Measurements from ENCODE around the gene CELF2. TPM values are rescaled to one million over a fixed set of nuclear protein-coding genes. Genes with fewer than 3 reads are reported as not detected.
"Not testable (repeated sequence)": the region's sequence is repeated elsewhere in the genome, so short reads cannot be mapped to it uniquely, and the experiment has no call there.

The CELF2 gene
- total RNA-seq, 1 donor from 2014 or later: 11.0 TPM

DNA sequence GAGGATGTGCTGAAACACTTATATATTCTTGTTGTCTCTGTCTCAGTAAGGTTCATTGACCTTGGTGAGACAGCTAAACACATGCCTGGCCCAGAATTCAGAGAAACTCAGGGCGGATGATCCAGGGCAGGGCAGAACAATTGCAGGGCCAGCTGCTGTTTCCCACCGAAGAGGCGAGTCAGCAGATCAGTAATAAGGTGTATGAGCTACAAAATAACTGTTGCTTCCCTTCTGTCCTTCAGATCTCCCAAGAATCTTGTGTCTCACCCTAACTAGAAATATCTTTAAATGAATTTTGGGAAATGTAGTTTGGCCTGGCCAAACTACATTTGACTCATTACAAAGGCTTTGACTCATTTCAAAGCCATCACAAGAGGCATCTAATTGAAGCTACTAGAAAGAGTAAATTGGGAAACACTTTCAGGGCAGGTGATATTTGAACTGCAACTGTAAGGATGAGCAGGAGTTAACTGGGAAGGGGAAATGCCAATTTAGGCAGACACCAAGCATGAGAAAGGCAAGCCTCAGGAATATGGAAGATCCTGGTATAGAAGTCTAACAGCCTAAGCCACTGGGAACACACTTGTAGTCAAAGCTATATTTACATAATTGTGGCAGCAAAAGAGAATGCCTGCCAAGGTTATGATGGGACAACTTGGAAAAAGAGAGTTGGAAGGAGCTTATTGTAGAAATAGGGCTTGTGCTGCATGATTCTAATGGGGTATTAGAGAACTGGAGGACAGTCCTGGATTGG, 24.5 kb upstream of the CELF2 start:
- H3K4me3 ChIP-seq (ENCODE audit: low read depth, low read length): no peak overlapping the region
- TF ChIP-seq, protein P1, sequence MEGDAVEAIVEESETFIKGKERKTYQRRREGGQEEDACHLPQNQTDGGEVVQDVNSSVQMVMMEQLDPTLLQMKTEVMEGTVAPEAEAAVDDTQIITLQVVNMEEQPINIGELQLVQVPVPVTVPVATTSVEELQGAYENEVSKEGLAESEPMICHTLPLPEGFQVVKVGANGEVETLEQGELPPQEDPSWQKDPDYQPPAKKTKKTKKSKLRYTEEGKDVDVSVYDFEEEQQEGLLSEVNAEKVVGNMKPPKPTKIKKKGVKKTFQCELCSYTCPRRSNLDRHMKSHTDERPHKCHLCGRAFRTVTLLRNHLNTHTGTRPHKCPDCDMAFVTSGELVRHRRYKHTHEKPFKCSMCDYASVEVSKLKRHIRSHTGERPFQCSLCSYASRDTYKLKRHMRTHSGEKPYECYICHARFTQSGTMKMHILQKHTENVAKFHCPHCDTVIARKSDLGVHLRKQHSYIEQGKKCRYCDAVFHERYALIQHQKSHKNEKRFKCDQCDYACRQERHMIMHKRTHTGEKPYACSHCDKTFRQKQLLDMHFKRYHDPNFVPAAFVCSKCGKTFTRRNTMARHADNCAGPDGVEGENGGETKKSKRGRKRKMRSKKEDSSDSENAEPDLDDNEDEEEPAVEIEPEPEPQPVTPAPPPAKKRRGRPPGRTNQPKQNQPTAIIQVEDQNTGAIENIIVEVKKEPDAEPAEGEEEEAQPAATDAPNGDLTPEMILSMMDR (conservative IDR thresholded peaks at IDR 0.05; ENCODE audit: low read depth, low read length): no peak
- no peak for DNase-seq (ENCODE audit: low read depth)

DNA sequence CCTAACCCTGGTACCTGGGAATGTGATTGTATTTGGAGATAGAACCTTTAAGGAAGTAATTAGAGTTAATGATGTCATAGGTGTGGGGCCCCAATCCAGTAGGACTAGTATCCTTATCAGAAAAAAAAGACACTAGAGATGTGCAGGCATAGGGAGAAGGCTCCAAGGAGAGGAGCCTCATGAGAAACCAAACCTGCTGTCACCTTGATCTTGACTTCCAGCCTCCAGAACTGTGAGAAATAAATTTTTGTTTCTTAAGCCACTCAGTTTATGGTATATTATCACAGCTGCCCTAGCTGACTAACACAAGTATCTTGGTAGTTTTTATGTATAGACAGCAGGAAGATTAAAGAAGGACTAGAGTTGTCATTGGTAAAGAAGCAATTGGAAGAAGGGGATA, 23.9 kb upstream of the CELF2 start:
- TF ChIP-seq, protein P1 (conservative IDR thresholded peaks at IDR 0.05; ENCODE audit: low read depth, low read length): no peak
- no peak for DNase-seq (ENCODE audit: low read depth)
- H3K4me3 ChIP-seq (ENCODE audit: low read depth, low read length): no peak overlapping the region

DNA sequence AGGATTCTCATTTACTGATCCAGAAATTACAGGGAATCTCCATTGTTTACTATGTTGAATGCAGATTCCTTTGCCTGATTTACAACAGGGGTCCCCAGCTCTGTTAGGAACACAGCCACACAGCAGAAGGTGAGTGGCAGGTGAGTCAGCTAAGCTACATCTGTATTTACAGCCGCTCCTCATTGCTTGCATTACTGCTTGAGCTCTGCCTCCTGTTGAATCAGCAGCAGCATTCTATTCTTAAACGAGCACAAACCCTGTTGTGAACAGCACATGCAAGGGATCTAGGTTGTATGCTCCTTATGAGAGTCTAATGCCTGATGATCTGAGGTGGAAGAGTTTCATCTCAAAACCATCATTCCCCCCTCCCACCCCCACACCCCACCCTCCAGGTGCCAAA, 23.3 kb upstream of the CELF2 start:
- TF ChIP-seq, protein P1 (conservative IDR thresholded peaks at IDR 0.05; ENCODE audit: low read depth, low read length): no peak
- H3K4me3 ChIP-seq (ENCODE audit: low read depth, low read length): no peak overlapping the region
- DNase-seq (ENCODE audit: low read depth): no peak

DNA sequence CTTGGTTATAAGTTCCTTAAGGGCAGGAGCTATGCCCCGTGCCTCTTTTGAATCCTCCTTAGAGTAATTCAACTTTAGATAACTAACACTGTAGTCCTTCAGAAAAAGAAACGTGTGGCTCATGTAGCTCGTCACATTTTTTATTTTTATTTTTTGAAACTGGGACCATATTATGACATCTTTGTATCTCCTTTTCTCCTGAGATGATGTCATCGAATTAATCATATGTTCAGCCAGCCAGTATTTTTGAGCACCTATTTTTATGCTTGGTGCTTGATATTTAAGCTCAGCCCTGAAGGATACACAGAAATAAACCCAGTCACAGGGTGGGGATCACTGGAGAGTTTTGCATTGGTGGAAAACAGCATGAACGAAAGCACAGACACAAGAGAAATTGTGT, 22.6 kb upstream of the CELF2 start:
- DNase-seq (ENCODE audit: low read depth): no peak
- TF ChIP-seq, protein P1 (conservative IDR thresholded peaks at IDR 0.05; ENCODE audit: low read depth, low read length): no peak
- H3K4me3 ChIP-seq (ENCODE audit: low read depth, low read length): no peak overlapping the region

DNA sequence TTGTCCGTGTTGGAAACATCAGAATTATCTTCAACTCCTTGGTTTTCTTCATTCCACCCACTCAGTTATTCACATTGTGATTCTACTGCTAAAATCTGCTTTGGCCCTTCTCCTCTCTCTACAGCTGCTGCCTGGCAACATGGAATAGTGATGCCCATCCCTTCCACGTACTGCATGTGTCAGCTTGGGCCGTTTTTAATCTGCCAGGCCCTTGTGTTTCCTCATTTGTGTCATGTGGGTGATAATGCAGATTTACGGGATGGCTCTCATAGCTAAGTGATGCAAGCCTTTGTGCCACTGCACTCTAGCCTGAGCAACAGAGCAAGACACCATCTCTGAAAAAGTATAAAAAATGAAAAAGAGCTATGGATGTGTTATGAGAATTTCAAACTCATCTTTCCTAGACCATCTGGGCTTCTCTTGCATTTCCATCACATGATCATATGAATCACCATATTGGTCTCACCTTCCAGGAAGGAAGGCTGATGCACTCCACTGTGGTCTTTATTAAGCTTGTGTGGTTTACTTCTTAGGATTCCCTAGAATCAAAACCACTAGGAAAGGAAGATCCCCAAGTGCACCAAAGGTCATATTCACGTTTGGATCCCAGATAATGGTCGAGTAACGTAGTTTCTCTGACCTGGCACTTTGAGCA, 20.6 kb upstream of the CELF2 start:
- TF ChIP-seq, protein P1 (conservative IDR thresholded peaks at IDR 0.05; ENCODE audit: low read depth, low read length): no peak
- H3K4me3 ChIP-seq (ENCODE audit: low read depth, low read length): no peak overlapping the region
- DNase-seq (ENCODE audit: low read depth): no peak

DNA sequence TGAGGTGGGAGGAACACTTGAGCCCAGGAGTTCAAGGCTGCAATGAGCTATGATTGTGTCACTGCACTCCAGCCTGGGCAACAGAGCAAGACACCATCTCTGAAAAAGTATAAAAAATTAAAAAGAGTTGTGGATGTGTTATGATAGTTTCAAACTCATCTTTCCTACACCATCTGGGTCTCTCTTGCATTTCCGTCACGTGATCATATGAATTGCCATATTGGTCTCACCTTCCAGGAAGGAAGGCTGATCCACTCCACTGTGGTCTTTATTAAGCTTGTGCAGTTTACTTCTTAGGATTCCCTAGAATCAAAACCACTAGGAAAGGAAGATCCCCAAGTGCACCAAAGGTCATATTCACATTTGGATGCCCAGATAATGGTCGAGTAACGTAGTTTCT, 18.2 kb upstream of the CELF2 start:
- not testable (repeated sequence) for H3K4me3 ChIP-seq (ENCODE audit: low read depth, low read length); DNase-seq (ENCODE audit: low read depth)

DNA sequence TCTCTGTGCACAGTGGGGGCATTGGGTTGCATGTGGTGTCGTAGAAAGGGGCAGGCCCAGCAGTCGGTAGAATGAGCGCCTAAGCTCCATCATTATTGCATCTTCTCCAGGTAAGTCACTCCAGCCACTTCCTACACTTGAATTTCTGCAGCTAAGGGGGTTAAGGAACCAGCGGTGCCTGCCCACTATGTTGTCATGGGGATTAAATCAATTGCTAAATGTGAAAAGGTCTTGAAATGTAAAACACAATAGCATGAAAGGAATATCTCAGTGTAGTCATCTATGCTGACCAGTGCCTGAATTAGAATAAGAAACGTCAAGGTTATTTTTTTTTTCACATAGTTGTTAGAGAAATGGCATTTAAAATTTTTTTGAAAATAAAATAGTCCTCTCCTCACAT, 15.2 kb upstream of the CELF2 start:
- DNase-seq (ENCODE audit: low read depth): no peak
- TF ChIP-seq, protein P1 (conservative IDR thresholded peaks at IDR 0.05; ENCODE audit: low read depth, low read length): no peak

More for the DNA sequence above, 15.2 kb upstream of the CELF2 start:
- no peak overlapping the region for H3K4me3 ChIP-seq (ENCODE audit: low read depth, low read length)

Measured in epithelial cell of proximal tubule (primary cell).